H1 (cell line): Measurements from ENCODE around the gene ZFTA. TPM values are rescaled to one million over a fixed set of nuclear protein-coding genes. Genes with fewer than 3 reads are reported as not detected.

Experiments
- JUN ChIP-seq: IDR thresholded peaks from 2 replicates; pipeline ENCODE4 v1.6.1; 2011; ENCODE audit warnings: low read depth, mild to moderate bottlenecking, improper control_type of control experiment, low read length
- USF2 ChIP-seq: IDR thresholded peaks from 2 replicates; pipeline ENCODE4 v1.6.1; 2011; ENCODE audit warnings: low read length, improper control_type of control experiment
- polyA plus RNA-seq, 7 experiments: library from polyadenylated mRNA; depleted of rRNA in 3 of 7; stranded (reverse) in 5 of 7; unstranded in 2 of 7; fragments of >200 nt in 5 of 7; fragments of 200-250 nt in 2 of 7; gene quantifications; 1 replicate in 5 of 7; 2 replicates in 1 of 7; 4 replicates in 1 of 7; pipeline versions ENCODE4 v1.2.1 to v1.2.3, GENCODE V29; 2011 to 2013; ENCODE audit warnings: missing spikeins in 2 of 7, mixed read lengths in 2 of 7
- total RNA-seq: library from RNA; stranded (reverse); fragmentation: NEBNext Ultra II Directional; extraction: Animal tissue kit (Norgen Biotek cat#: 25700); gene quantifications from 2 replicates; pipeline ENCODE4 v1.2.1, GENCODE V29; 2021

Gene ZFTA
- total and polyA plus RNA-seq, 2 of the 8 experiments (the other 6 are each of a cell fraction or from before 2014, with no cell fraction given), result 9.5 to 34.0 TPM

GRCh38 chr11:63765688-63766241 lies 2.8 kb downstream of the ZFTA start (continued):
- no peak for TF ChIP-seq USF2
- TF ChIP-seq JUN, result no peak
